H1 (cell line): ENCODE measurements around the gene HAPLN3. TPM values are rescaled to one million over a fixed set of nuclear protein-coding genes. Genes with fewer than 3 reads are reported as not detected.

Source experiments
- CTCF ChIA-PET: fragments of 300-600 bp; sonication (Branson Sonifier 250); formaldehyde crosslinking; loops from one replicate; lab custom pipeline; 2021; ENCODE audit not compliant: partially characterized antibody; lab: Charles Lee
- POLR2A ChIA-PET: fragments of 300-600 bp; sonication (Branson Sonifier 250); formaldehyde crosslinking; loops from one replicate; lab custom pipeline; 2021; ENCODE audit warnings: inconsistent platforms; ENCODE audit not compliant: partially characterized antibody; lab: Charles Lee
- DNase-seq, 2 experiments: peaks; one replicate each; pipeline versions ENCODE4 v3.0.0 to v3.0.0-alpha.2; 2010 to 2022; ENCODE audit warnings: low spot score in 2 of 2, low read depth in 1 of 2, mixed read lengths in 1 of 2
- FAIRE-seq: peaks from 2 replicates; lab custom pipeline; 2011; peaks lifted over from hg19 to GRCh38; lab: Jason Lieb, UNC
- H2AFZ ChIP-seq: 2 replicates; pipeline ENCODE4 v1.8.1; 2012; ENCODE audit warnings: low read length, inconsistent platforms
- H2AK5ac ChIP-seq: 2 replicates; pipeline ENCODE4 v1.6.1; 2013; ENCODE audit warnings: low read depth, low read length
- H2BK120ac ChIP-seq: replicated peaks from 2 replicates; pipeline ENCODE3; 2013; ENCODE audit warnings: low read depth, low read length, inconsistent platforms
- H2BK12ac ChIP-seq: 2 replicates; pipeline ENCODE4 v1.6.1; 2013; ENCODE audit warnings: low read depth, low read length
- H2BK15ac ChIP-seq: 2 replicates; pipeline ENCODE4 v1.6.1; 2013; ENCODE audit warnings: low read length
- H2BK20ac ChIP-seq: 2 replicates; pipeline ENCODE4 v1.6.1; 2013; ENCODE audit warnings: low read length
- H2BK5ac ChIP-seq: 2 replicates; pipeline ENCODE4 v1.6.1; 2013; ENCODE audit warnings: low read depth, low read length
- H3K14ac ChIP-seq: 2 replicates; pipeline ENCODE4 v1.6.1; 2013; ENCODE audit warnings: inconsistent platforms; ENCODE audit not compliant: insufficient read length
- H3K18ac ChIP-seq: 2 replicates; pipeline ENCODE4 v1.6.1; 2013; ENCODE audit warnings: low read length; ENCODE audit errors: extremely low read depth
- H3K23ac ChIP-seq: 2 replicates; pipeline ENCODE4 v1.6.1; 2013; ENCODE audit warnings: inconsistent platforms; ENCODE audit not compliant: insufficient read length
- H3K23me2 ChIP-seq: 2 replicates; pipeline ENCODE4 v1.6.1; 2013; ENCODE audit warnings: low read depth, low read length
- H3K27ac ChIP-seq: 2 replicates; pipeline ENCODE4 v1.6.1; 2011; ENCODE audit warnings: low read depth, low read length, inconsistent platforms
- H3K27me3 ChIP-seq, 4 experiments: replicated peaks in 1 of 4; 1 replicate in 1 of 4; 2 replicates in 3 of 4; pipeline versions ENCODE4 v1.6.1 to v1.8.1; 2011 to 2013; ENCODE audit warnings: low read length in 3 of 4, mild to moderate bottlenecking in 3 of 4, inconsistent platforms in 2 of 4, mixed read lengths in 2 of 4, moderate library complexity in 1 of 4; ENCODE audit not compliant: control insufficient read depth in 3 of 4, insufficient read depth in 3 of 4; ENCODE audit errors: extremely low read depth in 1 of 4
- H3K36me3 ChIP-seq, 4 experiments: 2 replicates each; pipeline versions ENCODE4 v1.6.1 to v1.8.1; 2011 to 2013; ENCODE audit warnings: mild to moderate bottlenecking in 4 of 4, low read length in 3 of 4, moderate library complexity in 2 of 4, control low read depth in 1 of 4, inconsistent platforms in 1 of 4; ENCODE audit not compliant: insufficient read depth in 4 of 4, control insufficient read depth in 2 of 4
- H3K4ac ChIP-seq: replicated peaks from 2 replicates; pipeline ENCODE3; 2013; ENCODE audit warnings: low read length, low read depth, mixed read lengths, inconsistent platforms; ENCODE audit not compliant: insufficient read length
- H3K4me1 ChIP-seq, 4 experiments: replicated peaks in 1 of 4; 1 replicate in 1 of 4; 2 replicates in 3 of 4; pipeline versions ENCODE4 v1.6.1 to v1.8.1; 2011 to 2013; ENCODE audit warnings: low read length in 3 of 4, inconsistent platforms in 2 of 4, mixed read lengths in 1 of 4; ENCODE audit not compliant: insufficient read depth in 4 of 4, control insufficient read depth in 3 of 4
- H3K4me2 ChIP-seq, 2 experiments: 2 replicates each; pipeline versions ENCODE4 v1.6.1 to v1.8.1; 2011 to 2013; ENCODE audit warnings: low read depth in 2 of 2, low read length in 2 of 2, control low read depth in 1 of 2, inconsistent platforms in 1 of 2, mild to moderate bottlenecking in 1 of 2; ENCODE audit not compliant: insufficient read depth in 1 of 2
- H3K4me3 ChIP-seq, 4 experiments: fragments of 200-600, 300-600 bp in 1 of 4; sonication (generic), shearing (Covaris generic), sonication (Bioruptor Twin) in 1 of 4; 2 replicates each; pipeline versions ENCODE4 v1.5.1 to v1.8.1; 2011 to 2016; ENCODE audit warnings: low read length in 4 of 4, low read depth in 3 of 4, control low read depth in 2 of 4, inconsistent platforms in 2 of 4, mild to moderate bottlenecking in 2 of 4, mixed read lengths in 1 of 4, moderate library complexity in 1 of 4; ENCODE audit not compliant: insufficient read depth in 2 of 4; ENCODE audit errors: extremely low read depth in 1 of 4
- H3K56ac ChIP-seq: replicated peaks from 2 replicates; pipeline ENCODE3; 2013; ENCODE audit warnings: low read depth, mild to moderate bottlenecking, mixed read lengths, low read length, inconsistent platforms; ENCODE audit not compliant: insufficient read length
- H3K79me1 ChIP-seq: 2 replicates; pipeline ENCODE4 v1.6.1; 2013; ENCODE audit warnings: low read depth, low read length, control low read depth
- H3K79me2 ChIP-seq, 2 experiments: 2 replicates each; pipeline versions ENCODE4 v1.6.1 to v1.8.1; 2012 to 2013; ENCODE audit warnings: low read length in 2 of 2, mild to moderate bottlenecking in 2 of 2, inconsistent platforms in 1 of 2; ENCODE audit not compliant: insufficient read depth in 2 of 2, control insufficient read depth in 1 of 2
- H3K9ac ChIP-seq, 4 experiments: replicated peaks in 1 of 4; 1 replicate in 1 of 4; 2 replicates in 3 of 4; pipeline versions ENCODE4 v1.6.1 to v1.8.1; 2011 to 2013; ENCODE audit warnings: low read depth in 3 of 4, low read length in 3 of 4, control low read depth in 2 of 4, mild to moderate bottlenecking in 2 of 4, moderate library complexity in 2 of 4, inconsistent platforms in 1 of 4; ENCODE audit errors: extremely low read depth in 1 of 4
- H3K9me3 ChIP-seq, 2 experiments: 2 replicates each; pipeline versions ENCODE4 v1.6.1 to v1.8.1; 2012 to 2013; ENCODE audit warnings: mild to moderate bottlenecking in 2 of 2, moderate library complexity in 2 of 2, control low read depth in 1 of 2, inconsistent platforms in 1 of 2, low read depth in 1 of 2, low read length in 1 of 2, mixed read lengths in 1 of 2; ENCODE audit not compliant: insufficient read depth in 2 of 2
- H4K20me1 ChIP-seq, 2 experiments: replicated peaks in 1 of 2; 2 replicates each; pipeline versions ENCODE3 to v1.8.1; 2011 to 2013; ENCODE audit warnings: inconsistent platforms in 2 of 2, low read length in 2 of 2, mild to moderate bottlenecking in 1 of 2; ENCODE audit not compliant: insufficient read depth in 2 of 2, control insufficient read depth in 1 of 2
- H4K5ac ChIP-seq: 2 replicates; pipeline ENCODE4 v1.6.1; 2013; ENCODE audit warnings: low read length, low read depth, mixed read lengths, inconsistent platforms; ENCODE audit not compliant: insufficient read length
- H4K8ac ChIP-seq: 2 replicates; pipeline ENCODE4 v1.8.0; 2013; ENCODE audit warnings: mild to moderate bottlenecking, moderate library complexity, low read length, inconsistent platforms; ENCODE audit not compliant: insufficient read depth; ENCODE audit errors: extremely low read depth
- H4K91ac ChIP-seq: replicated peaks from 2 replicates; pipeline ENCODE3; 2013; ENCODE audit warnings: low read length, mixed read lengths, inconsistent platforms; ENCODE audit not compliant: insufficient read length
- BACH1 ChIP-seq: IDR thresholded peaks from 2 replicates; pipeline ENCODE4 v1.6.1; 2012; ENCODE audit warnings: low read length, improper control_type of control experiment
- BRCA1 ChIP-seq: IDR thresholded peaks from 2 replicates; pipeline ENCODE4 v1.6.1; 2012; ENCODE audit warnings: low read depth, low read length, improper control_type of control experiment
- EGR1 ChIP-seq: IDR thresholded peaks from 2 replicates; pipeline ENCODE4 v1.6.1; 2011; ENCODE audit warnings: low read depth, low read length, borderline replicate concordance
- JUND ChIP-seq: IDR thresholded peaks from 2 replicates; pipeline ENCODE4 v1.6.1; 2011; ENCODE audit warnings: mild to moderate bottlenecking, improper control_type of control experiment, low read length
- MAFK ChIP-seq: IDR thresholded peaks from 2 replicates; pipeline ENCODE4 v1.6.1; 2012; ENCODE audit warnings: low read depth, mild to moderate bottlenecking, improper control_type of control experiment, low read length
- PHF8 ChIP-seq: fragments of 200-600 bp; sonication (generic); conservative IDR thresholded peaks from 2 replicates; pipeline ENCODE4 v1.7.1; 2012; ENCODE audit warnings: low read depth, mild to moderate bottlenecking, inconsistent platforms, low read length, moderate library complexity
- POLR2A ChIP-seq, 2 experiments: IDR thresholded peaks; 1 replicate in 1 of 2; 2 replicates in 1 of 2; pipeline ENCODE4 v1.6.1; 2011; ENCODE audit warnings: low read depth in 2 of 2, low read length in 2 of 2, mild to moderate bottlenecking in 2 of 2; ENCODE audit errors: control extremely low read depth in 1 of 2
- POLR2AphosphoS5 ChIP-seq: IDR thresholded peaks from 2 replicates; pipeline ENCODE4 v1.6.1; 2011; ENCODE audit warnings: low read depth, low read length
- POU5F1 ChIP-seq: IDR thresholded peaks from 2 replicates; pipeline ENCODE4 v1.6.1; 2011; ENCODE audit warnings: low read depth, mild to moderate bottlenecking, low read length, moderate library complexity
- RAD21 ChIP-seq, 2 experiments: IDR thresholded peaks in 1 of 2; conservative IDR thresholded peaks in 1 of 2; 2 replicates each; pipeline ENCODE4 v1.6.1; 2011; ENCODE audit warnings: low read depth in 2 of 2, low read length in 2 of 2, improper control_type of control experiment in 1 of 2, inconsistent platforms in 1 of 2, mild to moderate bottlenecking in 1 of 2, moderate library complexity in 1 of 2
- SAP30 ChIP-seq: fragments of 300-600 bp; sonication (generic); IDR thresholded peaks from 2 replicates; pipeline ENCODE4 v1.7.1; 2012; ENCODE audit warnings: low read length, moderate library complexity, mild to moderate bottlenecking, inconsistent platforms; ENCODE audit not compliant: insufficient read depth, insufficient replicate concordance
- SIN3A ChIP-seq, 2 experiments: IDR thresholded peaks in 1 of 2; conservative IDR thresholded peaks in 1 of 2; 2 replicates each; pipeline ENCODE4 v1.6.1; 2011 to 2012; ENCODE audit warnings: low read length in 2 of 2, improper control_type of control experiment in 1 of 2, low read depth in 1 of 2, mild to moderate bottlenecking in 1 of 2
- ZNF274 ChIP-seq: IDR thresholded peaks from 2 replicates; pipeline ENCODE4 v1.7.0; 2012; ENCODE audit warnings: low read length, borderline replicate concordance; ENCODE audit errors: extremely low read depth
- WGBS, 2 experiments: shearing (Covaris generic) in 1 of 2; methylation state at CpG; one replicate each; pipeline versions ENCODE4 v1.1.6 to v1.1.7; 2013 to 2015; ENCODE audit warnings: low lambda C conversion rate in 2 of 2, mixed read lengths in 2 of 2, inconsistent platforms in 1 of 2, low coverage in 1 of 2, missing lambda C conversion rate in 1 of 2; ENCODE audit not compliant: insufficient replicate concordance in 2 of 2, insufficient coverage in 1 of 2, insufficient read length in 1 of 2; ENCODE audit errors: extremely low coverage in 1 of 2, missing lambda C conversion rate in 1 of 2; 5-methylcytosine and 5-hydroxymethylcytosine counted together
- polyA plus RNA-seq, 7 experiments: library from polyadenylated mRNA; depleted of rRNA in 3 of 7; stranded (reverse) in 5 of 7; unstranded in 2 of 7; fragments of >200 nt in 5 of 7; fragments of 200-250 nt in 2 of 7; gene quantifications; 1 replicate in 5 of 7; 2 replicates in 1 of 7; 4 replicates in 1 of 7; pipeline versions ENCODE4 v1.2.1 to v1.2.3, GENCODE V29; 2011 to 2013; ENCODE audit warnings: missing spikeins in 2 of 7, mixed read lengths in 2 of 7
- total RNA-seq: library from RNA; stranded (reverse); fragmentation: NEBNext Ultra II Directional; extraction: Animal tissue kit (Norgen Biotek cat#: 25700); gene quantifications from 2 replicates; pipeline ENCODE4 v1.2.1, GENCODE V29; 2021

Gene HAPLN3
- total and polyA plus RNA-seq, 2 of the 8 experiments (the other 6 are each of a cell fraction or from before 2014, with no cell fraction given) = 76.2 to 79.7 TPM

DNA sequence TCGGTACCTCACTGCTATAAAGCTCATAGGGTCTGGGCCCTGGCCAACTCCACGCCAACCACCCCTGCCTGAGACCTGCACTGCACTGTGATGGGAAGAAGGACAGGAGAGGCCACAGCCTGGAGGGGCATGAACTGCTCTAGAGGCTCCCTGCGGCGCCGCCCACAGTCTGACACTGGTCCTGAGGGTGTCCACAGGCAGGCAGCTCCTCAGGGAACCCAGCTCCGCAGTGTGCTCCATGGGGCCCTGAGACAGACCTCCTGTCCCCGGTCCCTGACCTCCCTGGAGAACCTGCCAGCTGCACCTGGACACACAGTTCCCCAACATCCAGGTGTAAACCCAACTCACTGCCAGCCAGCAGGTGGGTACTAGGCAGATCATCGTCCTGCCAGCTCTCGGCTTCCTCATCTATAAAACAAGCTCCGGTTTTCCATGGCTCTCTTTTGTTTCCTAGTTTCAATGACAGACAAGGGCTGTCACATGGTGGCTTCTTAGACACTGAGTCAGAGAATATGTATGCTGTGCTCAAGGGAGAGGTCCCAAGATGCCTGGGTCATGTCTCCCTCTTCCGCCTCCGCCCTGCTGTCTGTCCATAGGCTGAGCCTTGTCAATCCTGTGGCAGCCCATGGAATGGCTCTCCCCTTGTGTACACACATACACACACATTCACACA lies 5.1 kb upstream of the HAPLN3 start:
- Histone ChIP-seq H3K18ac (no peak overlapping the region), H2BK20ac (no peak overlapping the region), H3K9me3 (no peaks in the 10 kb centered on the region; a peak in 1 of 4 replicates), H4K5ac (no peak overlapping the region), H2BK120ac (no peak overlapping the region), H3K4me2 (no peak overlapping the region), H4K91ac (no peak overlapping the region), H3K4me3 (no peak overlapping the region), H3K23me2 (peaks cover 5% of the 10 kb centered on the region; the same call in 1 of the 2 replicates), H3K27ac (no peak overlapping the region), H3K4ac (no peak overlapping the region), H3K56ac (peak overlapping the region; percentile 78), H3K79me1 (peaks cover 13% of the 10 kb centered on the region), H2AK5ac (no peak overlapping the region), H3K9ac (no peak overlapping the region), H3K4me1 (peaks cover 0 to 41% (median 22%) of the 10 kb centered on the region in 4 experiments; a peak in 6 of 7 replicates), H2AFZ (no peak overlapping the region), H3K23ac (no peak overlapping the region), H2BK15ac (no peak overlapping the region), H2BK5ac (no peak overlapping the region), H3K27me3 (no peaks in the 10 kb centered on the region), H3K14ac (no peak overlapping the region), H4K8ac (no peak overlapping the region), H2BK12ac (no peak overlapping the region), H3K36me3 (peaks cover 41 to 75% (median 58%) of the 10 kb centered on the region in 4 experiments), H4K20me1 (peaks cover 18 to 39% of the 10 kb centered on the region in 2 experiments), H3K79me2 (peaks cover 0 to 26% of the 10 kb centered on the region in 2 experiments; a peak in 1 of 4 replicates)
- FAIRE-seq (no peak), DNase-seq (no peak)
- 93% methylated on average over 12 of the region's 12 CpGs; no CpG with 5 or more reads in 1 of the 2 experiments for WGBS, 2 experiments
- CTCF ChIA-PET = interaction anchor here (0.6 to 7.8 kb wide), 6 partner anchors 8 to 270 kb away, joined by 3 to 90 read pairs (median 4); partner anchors contain the start of gene HAPLN3
- POLR2A ChIA-PET = interaction anchor here (0.7 to 27.2 kb wide), 14 partner anchors 9 to 280 kb away, joined by 3 to 607 read pairs (median 4); partner anchors contain the start of gene MFGE8
- TF ChIP-seq POLR2A (IDR thresholded peaks at IDR 0.05; ENCODE audit: control extremely low read depth in 1 of 2, low read depth in 2 of 2, low read length in 2 of 2) (peak; percentile 1 to 17; a peak in 2 of 3 replicates), RAD21 (IDR thresholded peaks at IDR 0.05 in 1 of 2, conservative IDR thresholded peaks at IDR 0.05 in 1 of 2; ENCODE audit: low read depth in 2 of 2, low read length in 2 of 2) (no peak), PHF8 (no peak), SAP30 (no peak), POU5F1 (no peak), POLR2AphosphoS5 (peak; percentile 68), EGR1 (no peak), BRCA1 (no peak), SIN3A (conservative IDR thresholded peaks at IDR 0.05 in 1 of 2, IDR thresholded peaks at IDR 0.05 in 1 of 2; ENCODE audit: low read depth in 1 of 2, low read length in 2 of 2) (no peak), MAFK (no peak), BACH1 (no peak), JUND (no peak), ZNF274 (no peak)
- TF ChIP-seq, all 59 proteins: peak for 2
